ENCODE measurements around the gene HERC2.
"Not testable (repeated sequence)": the region's sequence is repeated elsewhere in the genome, so short reads cannot be mapped to it uniquely, and the experiment has no call there.

GRCh38 chr15:28196581-28196980 is 125.4 kb downstream of the HERC2 start:
- not testable (repeated sequence) for TF ChIP-seq CTCF, POLR2AphosphoS5, POLR2A, EP300 (IDR thresholded peaks at IDR 0.05)

Data from sigmoid colon (tissue), 4 donors.